Neural progenitor cell (in vitro differentiated cells): ENCODE results near the gene NR1D1. TPM values are rescaled to one million over a fixed set of nuclear protein-coding genes. Genes with fewer than 3 reads are reported as not detected.

ENCODE experiments used
- DNase-seq: peaks from one replicate; pipeline ENCODE4 v3.0.0-alpha.2; 2016; ENCODE audit warnings: low spot score
- H2AFZ ChIP-seq: fragments of 200-600 bp; sonication (generic); replicated peaks from 2 replicates; pipeline ENCODE4 v1.6.1; 2016; ENCODE audit warnings: antibody characterized with exemption
- H3F3A ChIP-seq: fragments of 200-600 bp; sonication (generic); 2 replicates; pipeline ENCODE4 v1.6.1; 2016; ENCODE audit warnings: antibody characterized with exemption, low read depth
- H3K27ac ChIP-seq: fragments of 200-600 bp; sonication (generic); 2 replicates; pipeline ENCODE4 v1.5.1; 2016; ENCODE audit warnings: mild to moderate bottlenecking
- H3K27me3 ChIP-seq: fragments of 200-600 bp; sonication (generic); 2 replicates; pipeline ENCODE4 v1.6.1; 2016; ENCODE audit warnings: mild to moderate bottlenecking, moderate library complexity
- H3K36me3 ChIP-seq: fragments of 200-600 bp; sonication (generic); 2 replicates; pipeline ENCODE4 v1.5.1; 2016
- H3K4me1 ChIP-seq: fragments of 200-600 bp; sonication (generic); 2 replicates; pipeline ENCODE4 v1.6.1; 2016; ENCODE audit warnings: mixed run types
- H3K4me2 ChIP-seq: fragments of 200-600 bp; sonication (generic); 2 replicates; pipeline ENCODE4 v1.6.1; 2016
- H3K4me3 ChIP-seq: fragments of 200-600 bp; sonication (generic); 2 replicates; pipeline ENCODE4 v1.5.1; 2016
- H3K79me2 ChIP-seq: fragments of 200-600 bp; sonication (generic); 2 replicates; pipeline ENCODE4 v1.6.1; 2016; ENCODE audit warnings: low read depth
- H3K9ac ChIP-seq: fragments of 200-600 bp; sonication (generic); 2 replicates; pipeline ENCODE4 v1.6.1; 2016
- H3K9me3 ChIP-seq: fragments of 200-600 bp; sonication (generic); 2 replicates; pipeline ENCODE4 v1.5.1; 2016; ENCODE audit warnings: low read depth
- H4K20me1 ChIP-seq: fragments of 200-600 bp; sonication (generic); 2 replicates; pipeline ENCODE4 v1.6.1; 2016; ENCODE audit warnings: low read depth
- H3K27ac Mint-ChIP-seq: 3 replicates; pipeline ENCODE4 v1.8.0; 2021; ENCODE audit warnings: mixed read lengths
- H3K27me3 Mint-ChIP-seq: 2 replicates; pipeline ENCODE4 v1.8.0; 2022; ENCODE audit warnings: low read depth, mild to moderate bottlenecking, inconsistent platforms, moderate library complexity, mixed read lengths; ENCODE audit not compliant: insufficient read depth
- H3K36me3 Mint-ChIP-seq: 3 replicates; pipeline ENCODE4 v1.8.0; 2021; ENCODE audit warnings: mixed read lengths
- H3K4me1 Mint-ChIP-seq: 3 replicates; pipeline ENCODE4 v1.8.0; 2021; ENCODE audit warnings: mixed read lengths
- H3K4me3 Mint-ChIP-seq: 3 replicates; pipeline ENCODE4 v1.8.0; 2021; ENCODE audit warnings: mild to moderate bottlenecking, moderate library complexity, mixed read lengths
- H3K9me3 Mint-ChIP-seq: 3 replicates; pipeline ENCODE4 v1.8.0; 2020; ENCODE audit warnings: mixed read lengths
- CTCF ChIP-seq: fragments of 200-600 bp; sonication (generic); IDR thresholded peaks from 2 replicates; pipeline ENCODE4 v1.5.1; 2017; ENCODE audit warnings: antibody characterized with exemption, mild to moderate bottlenecking
- EZH2 ChIP-seq: fragments of 200-600 bp; sonication (generic); IDR thresholded peaks from 2 replicates; pipeline ENCODE4 v1.6.1; 2017; ENCODE audit warnings: antibody characterized with exemption, mild to moderate bottlenecking, moderate library complexity
- EZH2phosphoT487 ChIP-seq: fragments of 200-600 bp; sonication (generic); IDR thresholded peaks from 2 replicates; pipeline ENCODE4 v1.6.1; 2017; ENCODE audit warnings: antibody characterized with exemption
- total RNA-seq: library from RNA; depleted of rRNA; stranded (reverse); fragments of >200 nt; gene quantifications from 2 replicates; pipeline ENCODE4 v1.2.3, GENCODE V29; 2015; ENCODE audit warnings: low replicate concordance

The NR1D1 gene
- total RNA-seq, 1 donor from 2014 or later, result 0.24 TPM

- H3K27me3 Mint-ChIP-seq, result peaks cover 10% of the 10 kb centered on the region
- Histone ChIP-seq H2AFZ (no peak overlapping the region), H4K20me1 (no peaks in the 10 kb centered on the region), H3F3A (peaks cover 3% of the 10 kb centered on the region), H3K27me3 (no peaks in the 10 kb centered on the region), H3K79me2 (no peaks in the 10 kb centered on the region), H3K4me2 (no peak overlapping the region), H3K27ac (no peak overlapping the region), H3K4me3 (no peak overlapping the region), H3K36me3 (no peaks in the 10 kb centered on the region), H3K9me3 (no peaks in the 10 kb centered on the region), H3K4me1 (peaks cover 3% of the 10 kb centered on the region), H3K9ac (no peak overlapping the region)
- no peak for TF ChIP-seq CTCF
- TF ChIP-seq EZH2phosphoT487, result no peak
- no peak for TF ChIP-seq EZH2
- peaks cover 8% of the 10 kb centered on the region for H3K36me3 Mint-ChIP-seq
- peaks cover 3% of the 10 kb centered on the region for H3K4me1 Mint-ChIP-seq
- no peak for DNase-seq
- H3K4me3 Mint-ChIP-seq, result no peak overlapping the region
- no peaks in the 10 kb centered on the region for H3K9me3 Mint-ChIP-seq
- no peak overlapping the region for H3K27ac Mint-ChIP-seq
Observed at GRCh38 chr17:40087049-40087794, 13.2 kb downstream of the NR1D1 start.

GRCh38 chr17:40086150-40087044 lies 14.0 kb downstream of the NR1D1 start:
- Histone ChIP-seq H3K4me1 (no peaks in the 10 kb centered on the region), H4K20me1 (no peaks in the 10 kb centered on the region), H3K9ac (no peak overlapping the region), H3K4me2 (no peak overlapping the region), H3K27me3 (no peaks in the 10 kb centered on the region), H3K9me3 (no peaks in the 10 kb centered on the region), H3K79me2 (no peaks in the 10 kb centered on the region), H3K36me3 (no peaks in the 10 kb centered on the region), H3K4me3 (no peak overlapping the region), H2AFZ (no peak overlapping the region), H3F3A (peaks cover 3% of the 10 kb centered on the region), H3K27ac (no peak overlapping the region)
- H3K9me3 Mint-ChIP-seq, result no peaks in the 10 kb centered on the region
- H3K4me1 Mint-ChIP-seq, result no peaks in the 10 kb centered on the region
- peak; percentile 83 for DNase-seq
- TF ChIP-seq CTCF (peak; percentile 85), EZH2 (no peak), EZH2phosphoT487 (no peak)
- peaks cover 10% of the 10 kb centered on the region for H3K27me3 Mint-ChIP-seq
- no peak overlapping the region for H3K4me3 Mint-ChIP-seq
- peaks cover 8% of the 10 kb centered on the region for H3K36me3 Mint-ChIP-seq
- H3K27ac Mint-ChIP-seq, result no peak overlapping the region

GRCh38 chr17:40084477-40084876 lies 15.9 kb downstream of the NR1D1 start:
- Histone ChIP-seq H3K9ac (no peak overlapping the region), H3K27ac (no peak overlapping the region), H3K4me1 (no peaks in the 10 kb centered on the region), H3K4me3 (no peak overlapping the region), H2AFZ (no peak overlapping the region), H3K4me2 (no peak overlapping the region), H3K27me3 (no peaks in the 10 kb centered on the region), H3K79me2 (no peaks in the 10 kb centered on the region), H4K20me1 (no peaks in the 10 kb centered on the region), H3K36me3 (no peaks in the 10 kb centered on the region), H3F3A (peaks cover 3% of the 10 kb centered on the region), H3K9me3 (no peaks in the 10 kb centered on the region)
- H3K27me3 Mint-ChIP-seq, result peaks cover 10% of the 10 kb centered on the region
- no peaks in the 10 kb centered on the region for H3K9me3 Mint-ChIP-seq
- H3K4me1 Mint-ChIP-seq, result no peaks in the 10 kb centered on the region
- DNase-seq, result no peak
- TF ChIP-seq EZH2phosphoT487 (no peak), CTCF (no peak), EZH2 (no peak)
- peaks cover 8% of the 10 kb centered on the region for H3K36me3 Mint-ChIP-seq
- no peak overlapping the region for H3K27ac Mint-ChIP-seq
- no peak overlapping the region for H3K4me3 Mint-ChIP-seq
